Activated CD8-positive, alpha-beta T cell treated with anti-CD3 and anti-CD28 coated beads, Interleukin-2, amount 10 ng/mL, durations not matched to agents 7 days and 5 days (primary cell): ENCODE measurements around the gene NCAPH2. TPM values are rescaled to one million over a fixed set of nuclear protein-coding genes. Genes with fewer than 3 reads are reported as not detected.
"Not testable (repeated sequence)": the region's sequence is repeated elsewhere in the genome, so short reads cannot be mapped to it uniquely, and the experiment has no call there.

Experiments
- ATAC-seq: fragments of 150-1000 bp; cut with Tn5 transposase; one replicate; pipeline ENCODE4 v1.10.0; 2021; ENCODE audit warnings: moderate library complexity
- CTCF ChIA-PET: fragments of 350-600 bp; sonication (Branson Sonifier 250); formaldehyde crosslinking; loops from one replicate; lab custom pipeline; 2021; ENCODE audit warnings: antibody characterized with exemption; lab: Charles Lee
- POLR2A ChIA-PET: fragments of 350-600 bp; sonication (Branson Sonifier 250); formaldehyde crosslinking; loops from one replicate; lab custom pipeline; 2021; ENCODE audit warnings: antibody characterized with exemption; lab: Charles Lee
- DNase-seq: peaks from one replicate; pipeline ENCODE4 v3.0.0-alpha.2; 2020
- H3K27ac Mint-ChIP-seq: one replicate; pipeline ENCODE4 v1.8.0; 2021; ENCODE audit warnings: mild to moderate bottlenecking, mixed read lengths
- H3K27me3 Mint-ChIP-seq: one replicate; pipeline ENCODE4 v1.8.0; 2021; ENCODE audit warnings: low read depth, mixed read lengths
- H3K36me3 Mint-ChIP-seq: one replicate; pipeline ENCODE4 v1.8.0; 2021; ENCODE audit warnings: low read depth, mixed read lengths
- H3K4me1 Mint-ChIP-seq: one replicate; pipeline ENCODE4 v1.8.0; 2021; ENCODE audit warnings: low read depth, mixed read lengths
- H3K4me3 Mint-ChIP-seq: one replicate; pipeline ENCODE4 v1.8.0; 2021; ENCODE audit warnings: mild to moderate bottlenecking, mixed read lengths
- H3K9me3 Mint-ChIP-seq: one replicate; pipeline ENCODE4 v1.8.0; 2022; ENCODE audit warnings: mixed read lengths; ENCODE audit not compliant: insufficient read depth
- total RNA-seq, 2 experiments: library from RNA; stranded (reverse); gene quantifications; one replicate each; pipeline ENCODE4 v1.2.3, GENCODE V29; 2021

Gene NCAPH2
- total RNA-seq, 2 experiments from 2014 or later: 146 to 150 TPM

- no peaks in the 10 kb centered on the region for H3K9me3 Mint-ChIP-seq
- ATAC-seq (no peak), DNase-seq (no peak)
- ChIA-PET CTCF (interaction anchor here (1.0 to 3.8 kb wide), 9 partner anchors 8 to 321 kb away, joined by 3 to 55 read pairs (median 5); partner anchors contain the start of genes SCO2 and SYCE3), POLR2A (interaction anchor here (0.6 to 3.6 kb wide), 12 partner anchors 9 to 256 kb away, joined by 3 to 82 read pairs (median 10); partner anchors contain the start of genes SCO2 and TYMP)
- H3K36me3 Mint-ChIP-seq: peaks cover 30% of the 10 kb centered on the region
- H3K27me3 Mint-ChIP-seq: no peaks in the 10 kb centered on the region
- H3K4me3 Mint-ChIP-seq: peak overlapping the region; percentile 86
- H3K27ac Mint-ChIP-seq: peak overlapping the region; percentile 92
- H3K4me1 Mint-ChIP-seq: peaks cover 27% of the 10 kb centered on the region
Observed at GRCh38 chr22:50508897-50509296, 873 bp downstream of the NCAPH2 start.

GRCh38 chr22:50513175-50513574, 5.2 kb downstream of the NCAPH2 start:
- Mint-ChIP-seq H3K4me3 (no peak overlapping the region), H3K27me3 (no peaks in the 10 kb centered on the region), H3K36me3 (peaks cover 46% of the 10 kb centered on the region), H3K4me1 (peaks cover 34% of the 10 kb centered on the region), H3K9me3 (no peaks in the 10 kb centered on the region), H3K27ac (no peak overlapping the region)
- ChIA-PET CTCF (interaction anchor here (1.4 kb wide), 1 partner anchor 12 kb away, joined by 17 read pairs; the partner anchor contains the start of gene SCO2), POLR2A (no interaction called here)
- ATAC-seq: no peak
- no peak for DNase-seq

- DNase-seq (no peak), ATAC-seq (no peak)
- H3K4me1 Mint-ChIP-seq: peaks cover 23% of the 10 kb centered on the region
- CTCF ChIA-PET: interaction anchor here (1.4 kb wide), 1 partner anchor 10 kb away, joined by 6 read pairs; the partner anchor contains the start of gene SCO2
- no peaks in the 10 kb centered on the region for H3K27me3 Mint-ChIP-seq
- POLR2A ChIA-PET: interaction anchor here (3.3 kb wide), 1 partner anchor 9 kb away, joined by 26 read pairs; the partner anchor contains the start of gene SCO2
- peaks cover 52% of the 10 kb centered on the region for H3K36me3 Mint-ChIP-seq
- H3K27ac Mint-ChIP-seq: no peak overlapping the region
- H3K4me3 Mint-ChIP-seq: no peak overlapping the region
- no peaks in the 10 kb centered on the region for H3K9me3 Mint-ChIP-seq
Observed at GRCh38 chr22:50516068-50516467, 8.0 kb downstream of the NCAPH2 start.

GRCh38 chr22:50516891-50517290, 8.9 kb downstream of the NCAPH2 start:
- no peak overlapping the region for H3K27ac Mint-ChIP-seq
- no peak overlapping the region for H3K4me3 Mint-ChIP-seq
- ChIA-PET POLR2A (interaction anchor here (1.3 to 3.3 kb wide), 2 partner anchors 8 to 9 kb away, joined by 4 to 26 read pairs; partner anchors contain the start of gene SCO2), CTCF (interaction anchor here (1.2 to 1.5 kb wide), 2 partner anchors 8 to 46 kb away, joined by 3 read pairs; partner anchors contain the start of gene SYCE3)
- no peaks in the 10 kb centered on the region for H3K9me3 Mint-ChIP-seq
- H3K27me3 Mint-ChIP-seq: no peaks in the 10 kb centered on the region
- H3K4me1 Mint-ChIP-seq: peaks cover 23% of the 10 kb centered on the region
- ATAC-seq: no peak
- H3K36me3 Mint-ChIP-seq: peaks cover 52% of the 10 kb centered on the region
- no peak for DNase-seq

- DNase-seq (no peak), ATAC-seq (no peak)
- ChIA-PET CTCF (interaction anchor here (1.2 to 1.5 kb wide), 2 partner anchors 9 to 45 kb away, joined by 3 read pairs; partner anchors contain the start of gene SYCE3), POLR2A (interaction anchor here (0.6 to 1.3 kb wide), 4 partner anchors 8 to 10 kb away, joined by 4 to 5 read pairs (median 4); partner anchors contain the start of genes LMF2 and NCAPH2)
- Mint-ChIP-seq H3K4me3 (no peak overlapping the region), H3K36me3 (peaks cover 45% of the 10 kb centered on the region), H3K9me3 (no peaks in the 10 kb centered on the region), H3K27me3 (no peaks in the 10 kb centered on the region), H3K4me1 (peaks cover 15% of the 10 kb centered on the region), H3K27ac (no peak overlapping the region)
Observed at GRCh38 chr22:50517495-50518260, 9.7 kb downstream of the NCAPH2 start.

- ATAC-seq (no peak), DNase-seq (no peak)
- Mint-ChIP-seq H3K27me3 (no peaks in the 10 kb centered on the region), H3K4me3 (no peak overlapping the region), H3K9me3 (no peaks in the 10 kb centered on the region), H3K36me3 (peaks cover 50% of the 10 kb centered on the region), H3K4me1 (peaks cover 20% of the 10 kb centered on the region), H3K27ac (no peak overlapping the region)
- ChIA-PET POLR2A (interaction anchor here (0.7 to 1.1 kb wide), 2 partner anchors 10 to 11 kb away, joined by 3 to 5 read pairs; partner anchors contain the start of genes LMF2 and NCAPH2), CTCF (interaction anchor here (1.1 kb wide), 1 partner anchor 45 kb away, joined by 3 read pairs; no protein-coding TSS in a partner anchor)
Observed at GRCh38 chr22:50518606-50519005, 10.6 kb downstream of the NCAPH2 start.

- no peaks in the 10 kb centered on the region for H3K27me3 Mint-ChIP-seq
- peaks cover 51% of the 10 kb centered on the region for H3K36me3 Mint-ChIP-seq
- DNase-seq: no peak
- no peak overlapping the region for H3K27ac Mint-ChIP-seq
- ATAC-seq: no peak
- ChIA-PET POLR2A (interaction anchor here (0.7 kb wide), 1 partner anchor 11 kb away, joined by 3 read pairs; the partner anchor contains the start of genes LMF2 and NCAPH2), CTCF (interaction anchor here (1.1 kb wide), 1 partner anchor 44 kb away, joined by 3 read pairs; no protein-coding TSS in a partner anchor)
- peaks cover 20% of the 10 kb centered on the region for H3K4me1 Mint-ChIP-seq
- H3K4me3 Mint-ChIP-seq: no peak overlapping the region
- H3K9me3 Mint-ChIP-seq: no peaks in the 10 kb centered on the region
Observed at GRCh38 chr22:50519151-50519550, 11.1 kb downstream of the NCAPH2 start.

GRCh38 chr22:50520184-50520583, 12.2 kb downstream of the NCAPH2 start:
- DNase-seq, H3K4me3 Mint-ChIP-seq, H3K27me3 Mint-ChIP-seq, CTCF ChIA-PET, H3K9me3 Mint-ChIP-seq, ATAC-seq, H3K27ac Mint-ChIP-seq: not testable (repeated sequence)
- H3K36me3 Mint-ChIP-seq: peaks cover 50% of the 10 kb centered on the region
- POLR2A ChIA-PET: interaction anchor here (0.6 kb wide), 1 partner anchor 12 kb away, joined by 3 read pairs; the partner anchor contains the start of genes LMF2 and NCAPH2
- H3K4me1 Mint-ChIP-seq: peaks cover 22% of the 10 kb centered on the region

GRCh38 chr22:50520826-50521453, 12.9 kb downstream of the NCAPH2 start:
- Mint-ChIP-seq H3K4me3 (no peak overlapping the region), H3K9me3 (no peaks in the 10 kb centered on the region), H3K4me1 (peaks cover 18% of the 10 kb centered on the region), H3K27ac (no peak overlapping the region), H3K36me3 (peaks cover 47% of the 10 kb centered on the region), H3K27me3 (no peaks in the 10 kb centered on the region)
- DNase-seq: no peak
- ChIA-PET CTCF (no interaction called here), POLR2A (no interaction called here)
- ATAC-seq: no peak

- ATAC-seq (no peak), DNase-seq (no peak)
- Mint-ChIP-seq H3K4me1 (peaks cover 18% of the 10 kb centered on the region), H3K36me3 (peaks cover 40% of the 10 kb centered on the region), H3K9me3 (no peaks in the 10 kb centered on the region), H3K27me3 (no peaks in the 10 kb centered on the region), H3K4me3 (no peak overlapping the region), H3K27ac (no peak overlapping the region)
- ChIA-PET POLR2A (interaction anchor here (1.6 to 1.7 kb wide), 2 partner anchors 12 to 13 kb away, joined by 4 to 14 read pairs; partner anchors contain the start of genes LMF2 and NCAPH2), CTCF (interaction anchor here (1.3 kb wide), 1 partner anchor 41 kb away, joined by 4 read pairs; the partner anchor contains the start of gene SYCE3)
Observed at GRCh38 chr22:50521710-50522109, 13.7 kb downstream of the NCAPH2 start.

- no peaks in the 10 kb centered on the region for H3K9me3 Mint-ChIP-seq
- no peak for ATAC-seq
- H3K27me3 Mint-ChIP-seq: no peaks in the 10 kb centered on the region
- peaks cover 24% of the 10 kb centered on the region for H3K4me1 Mint-ChIP-seq
- POLR2A ChIA-PET: interaction anchor here (0.7 to 1.7 kb wide), 5 partner anchors 12 to 99 kb away, joined by 3 to 14 read pairs (median 4); partner anchors contain the start of genes LMF2 and NCAPH2
- H3K27ac Mint-ChIP-seq: no peak overlapping the region
- H3K36me3 Mint-ChIP-seq: peaks cover 43% of the 10 kb centered on the region
- CTCF ChIA-PET: interaction anchor here (1.3 kb wide), 1 partner anchor 41 kb away, joined by 4 read pairs; the partner anchor contains the start of gene SYCE3
- no peak overlapping the region for H3K4me3 Mint-ChIP-seq
- no peak for DNase-seq
Observed at GRCh38 chr22:50522208-50522805, 14.3 kb downstream of the NCAPH2 start.
